T follicular helper cell (primary cell): ENCODE measurements around the gene CNPY1.

Experiments
- DNase-seq: peaks from one replicate; pipeline ENCODE4 v3.0.0-alpha.2; 2020; ENCODE audit warnings: low read depth

The CNPY1 gene

DNA sequence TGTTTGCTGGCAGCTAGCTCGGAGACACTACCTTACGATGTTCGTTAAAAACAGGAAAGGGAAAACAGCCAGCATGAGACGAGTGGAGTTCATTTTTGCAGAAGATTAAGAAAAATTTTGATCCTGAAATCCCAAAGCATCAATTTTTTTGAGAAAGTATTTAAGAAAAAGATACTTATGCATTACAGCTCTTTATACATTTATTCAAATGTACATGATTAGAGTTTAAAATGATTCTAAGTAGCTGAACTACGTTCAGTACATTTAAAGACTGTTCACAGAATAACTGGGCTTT, 34.7 kb downstream of the CNPY1 start:
- DNase-seq, result no peak

DNA sequence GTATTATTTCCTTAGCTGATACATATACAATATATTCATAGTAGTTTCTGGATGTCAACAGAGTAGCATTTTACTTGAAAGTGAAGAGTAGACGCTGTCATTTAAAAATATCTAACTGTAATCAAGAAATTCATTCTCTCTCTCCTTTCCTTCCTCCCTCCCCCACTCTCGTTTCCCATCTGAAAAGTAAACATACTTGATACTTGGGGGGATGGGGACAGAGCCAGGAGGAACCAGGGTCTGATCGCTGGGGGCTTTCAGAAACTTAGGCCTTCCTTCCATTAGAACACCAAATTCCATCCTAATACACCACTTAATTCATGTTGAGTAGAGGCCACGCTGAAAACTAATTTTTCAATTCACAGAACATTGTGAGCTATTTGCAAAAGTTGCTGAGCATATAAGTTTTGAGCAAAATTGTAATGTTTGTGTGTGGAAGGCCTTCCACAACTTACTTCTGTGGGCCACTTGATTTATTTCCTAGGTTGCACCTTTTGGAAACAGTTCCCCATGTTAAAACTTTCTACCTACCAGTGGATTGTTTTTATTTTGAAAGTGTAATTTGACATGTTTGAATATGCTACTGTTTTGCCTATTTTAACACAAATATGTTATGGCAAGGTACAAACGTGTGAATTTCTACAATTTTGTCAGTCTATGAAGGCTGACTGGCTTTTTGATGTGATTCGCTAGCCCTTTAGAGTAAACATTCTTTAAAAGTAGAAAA, 35.2 kb downstream of the CNPY1 start:
- no peak for DNase-seq

DNA sequence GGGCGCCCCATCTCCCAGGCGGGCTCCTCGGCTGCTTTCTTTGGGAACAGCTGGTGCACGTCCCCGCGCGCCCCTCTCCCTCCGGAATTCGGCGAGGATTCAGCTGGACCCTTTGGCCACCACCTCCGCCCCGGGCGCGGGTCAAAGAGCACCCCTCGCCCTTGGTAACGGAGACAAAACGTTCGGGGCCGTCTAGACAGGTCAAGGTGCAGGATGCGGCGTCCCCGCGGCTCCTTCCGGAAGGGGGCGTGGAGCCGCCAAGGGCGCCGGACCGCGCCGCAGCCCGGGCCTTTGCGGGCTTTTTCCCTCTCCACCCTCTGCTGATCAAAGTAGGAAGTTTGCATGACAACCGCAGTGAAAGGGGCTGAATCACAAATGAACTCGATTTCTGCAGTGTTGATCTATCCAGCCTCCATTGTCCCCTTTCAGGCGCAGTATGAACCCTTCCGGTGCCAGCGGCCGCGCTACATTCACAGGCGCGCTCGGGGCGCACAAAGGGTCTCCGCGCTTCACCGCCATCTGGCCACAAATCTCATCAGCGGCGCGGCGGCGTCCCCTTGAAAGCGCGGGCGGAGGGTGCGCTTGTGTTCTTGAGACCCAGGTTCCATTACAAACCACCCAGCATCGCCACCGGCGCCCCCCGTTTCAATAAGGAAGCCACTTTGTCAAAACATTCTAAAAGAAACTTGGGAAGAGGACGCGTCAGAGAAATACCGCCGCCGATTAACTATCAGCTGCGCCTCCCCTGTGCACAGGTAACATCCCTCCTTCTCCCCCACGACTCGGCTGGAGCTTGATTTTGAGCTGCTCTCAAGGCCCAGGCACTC, 36.4 kb downstream of the CNPY1 start:
- no peak for DNase-seq

DNA sequence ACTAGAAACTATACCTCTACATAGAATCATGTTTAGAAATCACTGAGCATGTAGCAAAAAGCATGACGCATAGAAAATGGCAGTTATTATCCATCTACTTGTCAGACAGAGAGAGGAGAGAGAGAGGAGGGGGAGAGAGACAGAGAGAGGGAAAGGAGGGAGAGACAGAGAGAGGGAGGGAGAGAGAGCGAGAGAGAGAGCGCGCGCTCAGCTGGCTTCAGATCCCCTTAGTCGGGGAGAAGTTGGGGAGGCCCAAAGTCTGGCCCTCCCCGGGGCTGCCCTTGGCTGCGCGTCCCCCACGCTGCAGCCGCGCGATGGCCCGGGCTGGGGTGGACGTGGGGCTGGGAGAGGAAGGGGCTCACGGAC, 37.0 kb downstream of the CNPY1 start:
- no peak for DNase-seq

DNA sequence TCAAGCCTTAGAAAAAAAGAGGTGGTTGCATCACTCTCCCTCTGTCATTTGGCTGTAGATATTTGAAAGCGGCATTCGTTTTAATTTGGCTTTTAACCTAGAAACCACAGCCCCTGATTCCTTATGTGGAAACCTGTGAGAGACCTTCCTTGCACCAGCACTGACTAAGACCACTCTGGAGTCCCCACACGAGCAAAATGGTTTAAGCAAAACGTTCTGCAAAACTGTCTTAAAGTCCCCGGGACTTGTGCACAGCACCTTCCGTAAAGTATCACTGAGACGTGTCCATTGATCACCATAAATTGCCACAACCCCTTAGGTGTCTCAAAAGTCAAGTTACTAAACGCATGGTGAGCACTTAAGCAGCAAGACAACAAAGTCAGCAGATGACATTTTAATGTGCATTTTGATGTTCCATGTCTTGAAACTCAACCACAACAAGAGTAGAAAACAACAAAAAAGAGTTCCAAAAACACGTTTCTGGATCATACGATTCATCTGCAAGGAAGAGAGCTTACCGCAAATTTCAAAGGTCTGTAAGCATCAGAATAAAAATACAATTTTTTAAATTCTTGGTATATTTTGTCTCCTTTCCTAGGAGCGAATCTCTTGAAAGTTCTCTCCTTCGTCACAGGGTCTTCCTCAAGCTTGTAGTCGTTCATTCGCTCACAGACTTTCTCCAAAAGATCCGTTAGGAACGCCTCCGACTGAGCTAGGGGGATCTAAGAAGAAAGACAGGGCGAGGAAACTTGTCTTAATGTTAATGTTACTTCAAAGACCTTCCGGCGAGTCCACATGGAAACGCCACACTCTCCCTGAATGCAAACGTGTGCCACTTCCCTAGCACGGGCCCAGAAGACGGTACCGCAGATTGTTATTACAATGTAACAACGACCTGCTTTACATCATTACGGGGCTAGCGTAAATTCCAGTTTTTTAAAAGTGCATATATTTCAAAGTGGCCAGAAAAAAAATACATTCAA, 37.7 kb downstream of the CNPY1 start:
- no peak for DNase-seq

DNA sequence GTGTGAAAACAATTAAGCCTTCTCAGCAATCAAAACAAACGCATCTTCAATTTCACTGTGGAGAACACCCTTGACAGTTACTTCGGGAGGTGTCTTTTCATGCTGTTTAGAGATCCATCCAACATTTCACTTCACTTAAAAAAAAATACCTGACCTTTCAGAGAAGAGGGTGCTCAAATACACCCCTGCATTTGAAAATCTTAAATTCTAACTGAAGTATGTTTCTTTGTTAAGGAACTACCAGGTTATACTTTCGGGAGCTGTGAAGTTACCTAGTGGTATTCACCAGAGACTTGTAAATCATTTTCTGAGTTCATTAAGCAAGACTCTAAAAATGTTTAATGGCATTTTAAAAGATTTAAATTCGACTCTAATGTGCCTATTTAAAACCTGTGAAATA, 38.8 kb downstream of the CNPY1 start:
- DNase-seq, result no peak

DNA sequence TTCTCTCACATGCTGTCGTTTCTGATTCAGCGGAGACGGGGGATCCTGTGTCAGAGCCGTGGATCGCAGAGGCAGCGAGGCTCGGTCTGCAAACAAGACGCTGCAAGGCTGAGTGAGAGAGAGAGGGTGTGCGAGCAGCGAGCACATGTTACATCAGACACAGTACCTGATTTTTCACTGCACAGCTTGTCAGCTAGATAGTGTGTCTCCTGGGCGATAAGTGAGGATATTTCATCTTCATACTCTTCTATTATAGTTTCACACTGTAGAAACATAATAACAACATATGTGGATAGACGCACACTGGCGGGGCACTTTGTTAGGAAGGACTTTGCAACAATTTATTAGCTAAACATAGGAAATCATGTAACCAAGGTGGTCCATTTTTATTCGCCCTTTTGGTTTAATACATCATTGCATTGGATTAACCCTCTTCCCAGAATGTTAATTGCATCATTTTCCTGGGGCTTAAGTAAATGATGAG, 39.5 kb downstream of the CNPY1 start:
- no peak for DNase-seq

DNA sequence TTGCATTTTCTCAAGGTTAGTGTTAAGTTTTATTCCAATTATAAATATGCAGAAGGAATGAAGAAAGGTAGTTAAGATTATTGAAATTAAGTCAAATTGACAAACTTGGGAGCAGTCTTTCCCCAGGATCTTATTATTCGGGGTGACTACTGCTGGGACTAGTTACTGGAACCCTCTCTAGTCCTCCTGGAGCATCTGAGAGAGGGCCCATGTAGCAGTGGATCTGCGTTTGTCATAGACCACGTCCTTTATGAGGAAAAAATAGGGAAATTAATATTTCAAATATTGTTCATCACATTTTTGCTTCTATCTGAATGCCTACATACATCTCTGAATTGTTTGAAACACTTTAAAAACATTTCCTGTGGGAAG, 41.0 kb downstream of the CNPY1 start:
- DNase-seq, result no peak

DNA sequence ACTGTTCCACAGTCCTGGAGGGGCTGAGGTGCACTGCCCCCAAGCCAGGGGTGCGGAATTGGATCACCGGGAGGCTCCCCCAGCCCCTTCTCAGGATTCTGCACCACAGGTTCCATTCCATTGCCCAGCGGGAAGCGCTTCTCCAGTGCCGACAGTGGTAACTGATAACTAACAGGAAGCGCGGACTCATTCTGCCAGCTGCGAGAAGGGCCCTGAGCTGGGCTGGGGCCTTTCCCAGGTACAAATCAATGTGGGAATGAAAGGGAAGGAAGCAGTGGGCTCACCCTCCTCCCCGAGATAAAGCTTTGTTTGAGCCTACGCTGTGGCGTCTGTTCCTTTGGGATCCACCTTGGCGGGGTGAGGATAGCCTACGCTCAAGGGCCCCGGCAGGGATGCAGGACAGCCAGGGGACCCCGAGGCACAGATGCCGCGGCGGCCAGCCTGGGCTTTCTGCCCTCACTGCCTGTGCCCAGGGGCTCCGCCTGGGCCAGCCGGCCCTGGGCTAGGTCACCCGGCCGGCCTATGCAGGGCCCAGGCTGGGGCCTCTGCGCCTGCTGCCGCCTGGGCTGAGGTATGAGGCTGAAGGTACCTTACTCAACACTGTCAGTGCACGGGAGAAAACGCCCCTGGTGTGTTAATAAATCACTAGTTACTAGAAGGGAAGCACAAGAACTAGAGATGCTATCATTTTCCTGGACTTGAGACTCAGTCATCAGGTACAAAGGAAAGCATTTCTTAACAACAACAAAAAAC, 49.0 kb downstream of the CNPY1 start:
- DNase-seq, result no peak

DNA sequence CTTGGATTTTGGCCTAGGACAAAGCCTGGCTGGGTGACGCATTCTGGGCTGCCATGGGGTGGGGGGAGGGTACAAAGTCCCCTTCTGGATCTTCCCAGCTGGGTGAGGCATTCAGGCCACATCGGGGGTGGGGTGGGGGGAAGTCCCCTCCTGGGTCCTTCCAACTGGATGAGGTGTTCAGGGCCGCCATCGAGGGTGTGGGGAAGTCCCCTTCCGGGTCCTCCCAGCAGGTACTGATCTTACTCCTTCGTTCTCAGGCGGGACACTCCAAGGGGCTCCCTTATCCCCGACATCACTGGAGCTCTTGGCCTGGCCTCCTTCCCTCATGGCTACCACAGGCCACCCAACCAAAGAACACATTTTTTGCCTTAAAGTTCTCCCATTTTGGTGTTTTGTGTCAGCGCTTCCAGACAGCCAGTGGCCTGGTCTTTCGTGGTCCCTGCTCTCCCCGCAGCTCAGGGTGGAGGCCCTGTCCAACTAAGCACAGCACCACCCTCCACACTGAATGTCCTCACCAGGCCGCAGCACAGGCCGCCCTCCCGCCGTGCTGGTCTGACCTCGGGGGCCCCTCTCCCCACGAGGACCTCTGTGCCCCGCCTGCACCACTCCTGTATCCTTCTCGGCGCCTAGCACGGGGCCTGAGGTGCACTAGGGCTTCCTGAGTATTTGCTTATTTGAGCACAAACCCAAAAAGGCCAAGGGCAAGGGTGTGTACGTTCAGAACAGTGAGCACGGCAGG, 49.9 kb downstream of the CNPY1 start:
- DNase-seq, result no peak

DNA sequence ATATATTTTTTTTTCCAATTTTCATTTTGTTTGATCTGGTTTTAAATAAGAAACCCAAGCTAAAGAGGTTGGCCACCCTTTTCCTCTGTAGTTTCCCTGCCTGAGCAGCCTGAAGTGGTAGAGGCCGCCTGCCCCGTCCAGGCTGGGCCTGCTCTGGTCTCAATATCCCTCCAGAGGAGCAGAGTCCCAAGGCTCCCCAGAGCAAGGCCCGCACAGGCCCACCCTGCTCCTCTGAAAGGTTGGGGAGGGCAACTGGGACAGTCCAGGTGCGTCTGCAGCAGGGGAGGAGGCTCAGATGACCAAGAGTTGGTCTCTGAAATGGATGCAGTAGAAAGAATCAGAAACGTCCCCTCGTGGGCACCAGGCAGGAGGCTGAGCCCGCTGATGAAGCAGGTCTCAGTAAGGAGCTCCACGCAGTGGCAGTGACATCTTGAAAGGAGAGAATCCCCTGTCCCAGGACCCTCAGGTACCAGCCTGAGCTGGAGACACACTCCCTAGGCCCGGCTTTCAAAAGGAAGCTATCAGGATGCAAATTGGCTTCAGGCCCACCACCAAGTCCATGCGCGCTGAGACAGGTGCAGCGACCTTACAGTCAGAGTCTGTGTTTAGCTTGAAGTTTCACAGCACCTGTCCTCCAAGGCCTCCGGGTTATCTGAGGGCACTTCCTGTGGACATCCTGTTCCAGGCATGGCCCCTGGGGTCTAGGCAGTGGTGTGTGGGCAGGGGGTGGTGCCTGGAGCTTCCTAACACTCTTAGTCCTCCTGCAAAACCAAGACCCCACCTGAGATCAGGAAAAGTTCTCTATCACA, 50.7 kb downstream of the CNPY1 start:
- no peak for DNase-seq

DNA sequence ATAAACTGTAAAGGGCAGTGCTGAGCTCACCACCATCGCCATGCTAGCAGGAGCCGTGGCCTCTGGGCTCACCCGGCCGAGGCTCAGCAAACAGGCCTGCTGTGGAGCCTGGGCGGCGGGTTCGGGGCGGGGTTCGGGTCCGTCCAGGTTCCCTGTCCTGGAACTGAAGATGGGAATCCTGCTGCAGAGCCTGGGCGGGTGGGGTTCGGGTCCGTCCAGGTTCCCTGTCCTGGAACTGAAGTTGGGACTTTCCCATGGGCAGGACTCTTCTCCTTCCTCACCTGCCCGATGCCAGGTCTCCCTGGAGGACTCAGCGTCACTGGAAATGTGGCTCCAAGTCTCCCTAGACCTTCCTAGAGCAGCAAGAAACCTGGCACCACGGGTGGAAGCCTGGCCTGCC, 51.8 kb downstream of the CNPY1 start:
- DNase-seq, result no peak

DNA sequence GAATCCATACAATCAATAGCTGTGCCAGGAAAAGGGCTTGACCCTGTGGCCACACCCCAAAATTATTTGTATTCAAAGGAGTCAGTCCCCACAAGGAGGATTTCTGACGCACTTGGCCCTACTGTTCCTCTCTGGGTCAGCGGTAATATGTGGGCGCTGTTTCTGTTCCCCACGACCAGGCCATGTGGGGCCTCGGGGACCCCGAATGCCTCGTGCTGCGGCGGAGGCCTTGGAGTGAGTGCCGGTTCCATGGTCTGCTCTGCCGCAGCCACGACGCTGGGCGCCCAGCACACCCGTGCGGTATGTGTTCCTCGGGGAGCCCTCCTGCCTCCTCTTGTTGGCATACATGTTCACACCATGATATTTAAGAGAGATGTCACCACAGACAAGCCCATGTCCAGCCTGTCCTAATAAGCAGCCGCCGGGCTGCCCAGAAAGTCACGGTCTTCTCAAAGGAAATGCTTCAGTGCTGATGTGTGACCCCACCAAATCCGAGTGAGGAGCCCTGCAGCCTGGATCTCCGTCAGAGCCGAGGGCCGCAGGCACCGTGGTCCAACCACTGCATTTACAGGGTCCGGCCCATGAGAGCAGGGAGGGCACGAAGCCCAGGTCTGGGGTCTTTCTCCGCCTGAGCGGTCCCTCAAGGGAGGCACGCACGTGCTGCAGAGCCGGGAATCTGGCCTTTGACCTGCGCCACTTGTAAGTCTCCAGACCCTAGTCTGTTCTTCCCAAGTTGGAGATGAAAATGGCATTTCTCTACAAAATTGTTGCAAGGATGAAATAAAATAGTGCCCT, 52.4 kb downstream of the CNPY1 start:
- no peak for DNase-seq

DNA sequence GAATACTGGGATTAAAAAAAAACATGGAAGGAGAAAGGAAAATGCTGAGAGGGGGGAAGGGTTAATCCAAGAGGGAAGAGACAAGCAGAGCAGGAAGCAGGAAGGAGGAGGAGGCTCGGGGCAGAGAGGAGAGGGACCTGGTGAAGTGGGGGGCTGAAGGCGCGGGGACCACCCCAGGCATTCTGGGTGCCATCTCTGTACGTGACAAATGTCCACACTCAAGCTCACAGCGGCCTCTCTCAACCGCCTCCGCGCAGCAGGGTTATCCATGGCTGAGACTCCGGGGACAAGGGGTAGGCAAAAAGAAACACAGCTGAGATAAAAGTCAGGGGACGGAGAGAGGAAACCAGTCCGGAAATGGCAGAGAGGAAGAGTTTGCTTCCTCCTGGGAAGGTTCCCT, 54.5 kb downstream of the CNPY1 start:
- no peak for DNase-seq

DNA sequence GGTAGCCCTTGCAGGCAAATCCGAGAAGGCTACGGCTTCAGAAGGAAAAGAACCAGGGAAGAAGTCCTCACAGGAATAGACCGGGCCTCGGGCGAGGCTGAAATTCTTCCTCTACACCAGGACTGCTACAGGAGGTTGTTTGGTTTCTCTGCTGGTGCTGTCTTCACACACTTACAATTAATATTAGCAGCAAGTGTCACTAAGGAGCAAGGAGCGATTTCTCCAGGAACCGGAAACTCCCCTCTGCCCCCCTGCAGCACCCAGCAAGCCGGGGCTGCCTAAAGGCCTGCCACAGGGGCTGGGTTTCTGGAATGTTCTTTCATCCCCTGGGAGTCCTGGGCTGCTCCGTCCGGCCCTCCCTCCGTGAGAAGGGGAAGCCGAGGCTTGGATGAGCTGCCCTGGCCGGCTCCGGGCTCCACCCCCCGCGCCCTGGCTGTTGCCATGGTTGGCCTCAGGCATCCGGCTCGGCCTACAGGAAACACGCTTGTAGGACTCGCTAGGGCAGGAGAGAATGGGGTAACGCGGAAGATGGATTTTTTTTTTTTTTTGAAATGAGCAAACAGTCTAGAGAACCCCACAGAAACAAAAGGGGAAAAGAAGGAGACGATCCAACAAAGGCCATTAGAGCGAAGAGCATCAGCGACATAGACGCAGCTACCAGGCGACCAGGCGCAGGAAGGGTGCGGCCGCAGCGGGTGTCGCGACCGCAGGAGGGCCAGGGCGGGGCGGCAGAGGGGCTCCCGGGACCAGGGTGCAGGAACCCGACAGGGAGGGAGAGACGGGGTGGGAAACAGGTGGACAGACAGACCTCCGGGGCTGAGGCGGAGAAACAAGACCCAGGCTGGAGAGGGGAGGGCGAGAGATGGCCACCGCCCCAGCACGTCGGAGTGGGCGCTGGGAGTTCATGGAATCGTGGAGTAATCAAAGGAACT, 55.4 kb downstream of the CNPY1 start:
- DNase-seq, result no peak

DNA sequence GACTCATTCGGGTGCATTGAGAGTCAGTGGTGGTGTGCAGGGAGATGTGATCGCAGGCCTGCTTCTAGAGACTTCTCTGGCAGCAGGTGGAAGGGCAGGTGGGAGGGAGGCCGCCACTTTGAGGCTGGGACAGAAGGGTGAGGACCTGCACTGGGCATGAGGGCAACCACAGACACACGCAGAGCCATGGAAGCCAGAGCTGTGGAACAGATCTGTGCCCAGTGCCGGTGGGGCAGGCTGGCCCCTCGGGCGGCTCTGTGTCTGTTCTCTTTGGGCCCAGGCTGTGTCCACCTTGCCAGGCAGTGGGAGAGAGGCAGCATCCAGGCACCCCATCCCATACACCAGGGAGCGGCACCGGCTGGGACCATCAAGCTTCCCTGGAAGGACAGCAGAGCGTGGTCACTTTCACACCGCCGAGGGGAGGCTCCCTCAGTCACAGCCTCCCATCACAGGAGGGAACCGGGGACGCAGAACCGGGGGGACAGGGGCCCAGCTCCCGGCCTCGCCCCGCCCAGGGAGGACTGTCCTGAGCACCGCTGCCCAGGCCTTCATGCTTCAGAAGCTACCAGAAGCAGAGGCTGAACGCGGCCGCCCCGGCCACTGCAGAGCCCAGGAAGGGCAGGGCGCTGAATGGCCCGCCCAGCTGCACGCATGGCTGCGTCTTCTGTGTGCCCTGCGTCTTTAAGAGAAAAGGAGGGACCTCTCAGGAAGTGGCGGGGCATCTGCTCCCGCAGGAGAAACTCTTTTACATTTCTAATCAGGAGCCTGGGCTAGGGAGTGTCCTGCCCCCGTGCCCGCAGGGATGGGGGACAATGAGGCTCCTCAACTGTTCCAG, 56.3 kb downstream of the CNPY1 start:
- DNase-seq, result no peak

DNA sequence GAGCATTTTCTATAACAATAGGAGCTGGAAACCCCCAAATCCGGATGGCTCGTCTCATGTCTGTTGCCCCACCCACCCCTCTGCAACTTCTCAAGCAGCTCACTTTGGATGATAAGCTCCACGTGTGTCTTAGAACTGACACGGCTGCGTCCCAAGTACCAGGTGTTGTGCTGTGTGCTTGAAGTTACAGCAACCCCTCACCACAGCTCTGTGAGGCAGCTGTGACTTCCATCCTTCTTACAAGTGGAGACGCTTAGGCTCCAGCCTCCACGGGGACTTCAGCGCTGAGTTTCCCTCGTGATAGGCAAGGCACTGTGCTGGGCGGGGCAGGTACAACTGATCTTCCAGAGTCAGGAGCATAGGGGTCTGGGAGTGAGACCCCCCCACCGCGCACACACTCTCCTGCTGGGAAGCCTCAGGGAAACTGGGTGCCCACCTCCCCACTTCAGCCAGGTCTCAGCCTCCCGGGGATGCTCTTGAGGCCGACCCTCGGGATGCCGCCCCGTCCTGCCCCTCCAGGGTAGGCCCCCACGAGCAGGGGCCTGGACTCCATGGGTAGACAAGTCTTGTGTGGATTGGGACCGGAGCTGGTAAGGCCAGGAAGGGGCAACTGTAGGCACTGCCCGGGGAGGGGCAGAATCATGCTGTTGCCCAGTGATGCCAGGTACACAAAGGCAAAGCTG, 57.1 kb downstream of the CNPY1 start:
- DNase-seq, result no peak
